ENCODE measurements around the gene FGF12.

- TF ChIP-seq TCF7L2 (IDR thresholded peaks at IDR 0.05; ENCODE audit: low read depth, low read length) (no peak), CTCF (IDR thresholded peaks at IDR 0.05) (no peak), REST (IDR thresholded peaks at IDR 0.05; ENCODE audit: insufficient read depth in 1 of 2, low read depth in 2 of 2, low read length in 1 of 2) (no peak), SIN3A (IDR thresholded peaks at IDR 0.05; ENCODE audit: borderline replicate concordance, insufficient read depth, low read depth, low read length) (no peak), POLR2AphosphoS5 (IDR thresholded peaks at IDR 0.05; ENCODE audit: low read depth, low read length) (no peak)
Observed at GRCh38 chr3:192410684-192410960, 316.7 kb downstream of the FGF12 start.

Measured in Panc1 (cell line).